Mononuclear cell (primary cell): ENCODE measurements around the gene RANBP3. TPM values are rescaled to one million over a fixed set of nuclear protein-coding genes. Genes with fewer than 3 reads are reported as not detected.
"Not testable (repeated sequence)": the region's sequence is repeated elsewhere in the genome, so short reads cannot be mapped to it uniquely, and the experiment has no call there.

Experiments used
- H3K27me3 ChIP-seq: 2 replicates; pipeline ENCODE4 v1.6.0; 2011; ENCODE audit warnings: low read length, control low read depth; ENCODE audit not compliant: insufficient read depth
- H3K4me1 ChIP-seq: 2 replicates; pipeline ENCODE4 v1.5.1; 2011; ENCODE audit warnings: mild to moderate bottlenecking, low read length, control low read depth; ENCODE audit not compliant: insufficient read depth
- H3K4me3 ChIP-seq: 2 replicates; pipeline ENCODE4 v1.5.1; 2011; ENCODE audit warnings: mild to moderate bottlenecking, low read length, moderate library complexity
- H3K9me3 ChIP-seq: 2 replicates; pipeline ENCODE4 v1.5.1; 2011; ENCODE audit warnings: low read depth, mild to moderate bottlenecking, control low read depth, low read length
- total RNA-seq: library from RNA; depleted of rRNA; stranded (reverse); fragments of >200 nt; gene quantifications from one replicate; pipeline ENCODE4 v1.2.3, GENCODE V29; 2012

RANBP3 gene
- 62.9 TPM for total RNA-seq

- H3K9me3 ChIP-seq = no peaks in the 10 kb centered on the region
- peaks cover 48% of the 10 kb centered on the region for H3K4me1 ChIP-seq
- peak within 1 kb of the TSS; percentile 95 for H3K4me3 ChIP-seq
- H3K27me3 ChIP-seq = no peaks in the 10 kb centered on the region
Observed at GRCh38 chr19:5977785-5978605, at the start of gene RANBP3. RANBP3 (minus strand) TSS chr19:5978140; CDS start chr19:5978082, 58 bp downstream.

- Histone ChIP-seq H3K4me1 (no peaks in the 10 kb centered on the region), H3K9me3 (no peaks in the 10 kb centered on the region), H3K4me3 (no peak overlapping the region), H3K27me3 (no peaks in the 10 kb centered on the region)
Observed at GRCh38 chr19:6026390-6027227, 48.7 kb upstream of the RANBP3 start.

- not testable (repeated sequence) for H3K4me3 ChIP-seq, H3K27me3 ChIP-seq, H3K4me1 ChIP-seq, H3K9me3 ChIP-seq
Observed at GRCh38 chr19:6024756-6025155, 46.8 kb upstream of the RANBP3 start.

GRCh38 chr19:6023936-6024335 lies 46.0 kb upstream of the RANBP3 start:
- H3K9me3 ChIP-seq = no peaks in the 10 kb centered on the region
- no peak overlapping the region for H3K4me3 ChIP-seq
- no peaks in the 10 kb centered on the region for H3K4me1 ChIP-seq
- no peaks in the 10 kb centered on the region for H3K27me3 ChIP-seq

- no peak overlapping the region for H3K4me3 ChIP-seq
- H3K4me1 ChIP-seq = no peaks in the 10 kb centered on the region
- H3K27me3 ChIP-seq = no peaks in the 10 kb centered on the region
- H3K9me3 ChIP-seq = no peaks in the 10 kb centered on the region
Observed at GRCh38 chr19:6023085-6023682, 45.2 kb upstream of the RANBP3 start.

- Histone ChIP-seq H3K4me3 (no peak overlapping the region), H3K27me3 (no peaks in the 10 kb centered on the region), H3K4me1 (no peaks in the 10 kb centered on the region), H3K9me3 (no peaks in the 10 kb centered on the region)
Observed at GRCh38 chr19:6022570-6023064, 44.7 kb upstream of the RANBP3 start.

GRCh38 chr19:6021878-6022569 lies 44.1 kb upstream of the RANBP3 start:
- Histone ChIP-seq H3K9me3 (no peaks in the 10 kb centered on the region), H3K4me3 (no peak overlapping the region), H3K4me1 (no peaks in the 10 kb centered on the region), H3K27me3 (no peaks in the 10 kb centered on the region)

GRCh38 chr19:6020972-6021805 lies 43.2 kb upstream of the RANBP3 start:
- no peaks in the 10 kb centered on the region for H3K9me3 ChIP-seq
- H3K27me3 ChIP-seq = no peaks in the 10 kb centered on the region
- H3K4me1 ChIP-seq = no peaks in the 10 kb centered on the region
- no peak overlapping the region for H3K4me3 ChIP-seq

GRCh38 chr19:6020166-6020882 lies 42.4 kb upstream of the RANBP3 start:
- Histone ChIP-seq H3K4me1 (no peaks in the 10 kb centered on the region), H3K4me3 (no peak overlapping the region), H3K9me3 (no peaks in the 10 kb centered on the region), H3K27me3 (no peaks in the 10 kb centered on the region)

GRCh38 chr19:6018786-6019185 lies 40.8 kb upstream of the RANBP3 start:
- no peaks in the 10 kb centered on the region for H3K9me3 ChIP-seq
- no peaks in the 10 kb centered on the region for H3K27me3 ChIP-seq
- no peaks in the 10 kb centered on the region for H3K4me1 ChIP-seq
- no peak overlapping the region for H3K4me3 ChIP-seq

- no peaks in the 10 kb centered on the region for H3K27me3 ChIP-seq
- H3K4me3 ChIP-seq = no peak overlapping the region
- H3K4me1 ChIP-seq = no peaks in the 10 kb centered on the region
- H3K9me3 ChIP-seq = no peaks in the 10 kb centered on the region
Observed at GRCh38 chr19:6017576-6017975, 39.6 kb upstream of the RANBP3 start.

- Histone ChIP-seq H3K9me3 (no peaks in the 10 kb centered on the region), H3K4me3 (no peak overlapping the region), H3K27me3 (no peaks in the 10 kb centered on the region), H3K4me1 (no peaks in the 10 kb centered on the region)
Observed at GRCh38 chr19:6015841-6016545, 38.1 kb upstream of the RANBP3 start.

- Histone ChIP-seq H3K27me3 (no peaks in the 10 kb centered on the region), H3K9me3 (no peaks in the 10 kb centered on the region), H3K4me1 (no peaks in the 10 kb centered on the region), H3K4me3 (no peak overlapping the region)
Observed at GRCh38 chr19:6014551-6015135, 36.7 kb upstream of the RANBP3 start.
